IMR-90 (cell line): ENCODE results near the gene MAEL. TPM values are rescaled to one million over a fixed set of nuclear protein-coding genes. Genes with fewer than 3 reads are reported as not detected.

Experiments used
- ATAC-seq: fragments of 200-7000 bp; cut with Tn5 transposase; 2 replicates; pipeline ENCODE4 v1.9.1; 2020; ENCODE audit warnings: low read depth, mild to moderate bottlenecking, moderate library complexity
- BruUV-seq: library from RNA; stranded (reverse); fragments of 400-500 nt; replicated peaks from 2 replicates; lab custom pipeline; 2021; lab: Mats Ljungman, UMichigan
- CTCF ChIA-PET: fragments of 300-600 bp; formaldehyde crosslinking; extraction: SDS; loops from one replicate; lab custom pipeline; 2021; ENCODE audit warnings: antibody characterized with exemption; lab: Yijun Ruan, JAX
- POLR2A ChIA-PET: fragments of 300-600 bp; sonication (Branson Sonifier 250); formaldehyde crosslinking; loops from one replicate; lab custom pipeline; 2022; ENCODE audit warnings: antibody characterized with exemption; ENCODE audit not compliant: unreplicated experiment; lab: Charles Lee
- DNase-seq: peaks from one replicate; pipeline ENCODE4 v3.0.0; 2013
- H2AFZ ChIP-seq: replicated peaks from 2 replicates; pipeline ENCODE3; 2013; ENCODE audit warnings: low read length, mild to moderate bottlenecking; ENCODE audit not compliant: poor library complexity
- H2AK5ac ChIP-seq: 2 replicates; pipeline ENCODE4 v1.6.1; 2013; ENCODE audit warnings: low read depth, low read length, inconsistent platforms
- H2AK9ac ChIP-seq: replicated peaks from 2 replicates; pipeline ENCODE3; 2013; ENCODE audit warnings: mild to moderate bottlenecking, low read depth, low read length, moderate library complexity; ENCODE audit not compliant: poor library complexity
- H2BK120ac ChIP-seq: 2 replicates; pipeline ENCODE4 v1.6.1; 2013; ENCODE audit warnings: low read depth, low read length, inconsistent platforms
- H2BK15ac ChIP-seq: 3 replicates; pipeline ENCODE4 v1.6.1; 2013; ENCODE audit warnings: low read depth, low read length, inconsistent platforms
- H2BK20ac ChIP-seq: 2 replicates; pipeline ENCODE4 v1.6.1; 2013; ENCODE audit warnings: low read depth, mild to moderate bottlenecking, inconsistent platforms, low read length, moderate library complexity
- H2BK5ac ChIP-seq: 2 replicates; pipeline ENCODE4 v1.6.1; 2013; ENCODE audit warnings: mild to moderate bottlenecking, low read depth, low read length, inconsistent platforms; ENCODE audit not compliant: poor library complexity, severe bottlenecking
- H3K14ac ChIP-seq: replicated peaks from 2 replicates; pipeline ENCODE4 v1.6.1; 2013; ENCODE audit warnings: low read depth, low read length, inconsistent platforms
- H3K18ac ChIP-seq: 2 replicates; pipeline ENCODE4 v1.6.1; 2013; ENCODE audit warnings: low read depth, low read length, control low read depth
- H3K23ac ChIP-seq: 2 replicates; pipeline ENCODE4 v1.6.1; 2013; ENCODE audit warnings: low read depth, low read length, inconsistent platforms
- H3K27ac ChIP-seq: 2 replicates; pipeline ENCODE4 v1.5.1; 2013; ENCODE audit warnings: mild to moderate bottlenecking, control low read depth, low read length; ENCODE audit not compliant: insufficient read depth
- H3K27me3 ChIP-seq: 2 replicates; pipeline ENCODE4 v1.6.1; 2013; ENCODE audit warnings: low read length; ENCODE audit not compliant: control insufficient read depth, insufficient read depth
- H3K36me3 ChIP-seq: 2 replicates; pipeline ENCODE4 v1.6.1; 2013; ENCODE audit warnings: low read length, mixed read lengths; ENCODE audit not compliant: control insufficient read depth, insufficient read depth
- H3K4ac ChIP-seq: 2 replicates; pipeline ENCODE4 v1.6.1; 2013; ENCODE audit warnings: low read depth, low read length, inconsistent platforms
- H3K4me1 ChIP-seq: 2 replicates; pipeline ENCODE4 v1.6.1; 2013; ENCODE audit warnings: low read length, mixed read lengths; ENCODE audit not compliant: control insufficient read depth, insufficient read depth
- H3K4me2 ChIP-seq: 2 replicates; pipeline ENCODE4 v1.6.1; 2013; ENCODE audit warnings: low read depth, mild to moderate bottlenecking, control low read depth, low read length, moderate library complexity
- H3K4me3 ChIP-seq: 2 replicates; pipeline ENCODE4 v1.5.1; 2013; ENCODE audit warnings: low read depth, mild to moderate bottlenecking, control low read depth, low read length, moderate library complexity; ENCODE audit not compliant: insufficient read depth
- H3K56ac ChIP-seq: 2 replicates; pipeline ENCODE4 v1.6.1; 2013; ENCODE audit warnings: low read length, inconsistent platforms; ENCODE audit not compliant: insufficient read depth; ENCODE audit errors: extremely low read depth
- H3K79me1 ChIP-seq, 2 experiments: 2 replicates each; pipeline ENCODE4 v1.6.1; 2013; ENCODE audit warnings: low read length in 2 of 2, inconsistent platforms in 1 of 2, low read depth in 1 of 2
- H3K9ac ChIP-seq: 2 replicates; pipeline ENCODE4 v1.6.1; 2013; ENCODE audit warnings: low read depth, low read length, control low read depth
- H3K9me1 ChIP-seq: 2 replicates; pipeline ENCODE4 v1.6.1; 2013; ENCODE audit warnings: low read length, inconsistent platforms; ENCODE audit not compliant: insufficient read depth
- H3K9me3 ChIP-seq: 2 replicates; pipeline ENCODE4 v1.6.1; 2013; ENCODE audit warnings: low read length; ENCODE audit not compliant: control insufficient read depth, insufficient read depth
- H4K20me1 ChIP-seq: 2 replicates; pipeline ENCODE4 v1.6.1; 2013; ENCODE audit warnings: low read length, inconsistent platforms; ENCODE audit not compliant: insufficient read depth
- H4K5ac ChIP-seq: 2 replicates; pipeline ENCODE4 v1.6.1; 2013; ENCODE audit warnings: mild to moderate bottlenecking, low read depth, low read length, control low read depth
- H4K8ac ChIP-seq, 2 experiments: 2 replicates each; pipeline ENCODE4 v1.6.1; 2013; ENCODE audit warnings: low read depth in 2 of 2, low read length in 2 of 2, control low read depth in 1 of 2, inconsistent platforms in 1 of 2
- H4K91ac ChIP-seq: 2 replicates; pipeline ENCODE4 v1.6.1; 2013; ENCODE audit warnings: low read depth, low read length, inconsistent platforms; ENCODE audit not compliant: insufficient read depth
- BHLHE40 ChIP-seq: fragments of 150-350 bp; IDR thresholded peaks from 2 replicates; pipeline ENCODE4 v1.6.1; 2016; ENCODE audit warnings: mild to moderate bottlenecking, low read depth, low read length
- MAFK ChIP-seq: IDR thresholded peaks from 2 replicates; pipeline ENCODE4 v1.6.1; 2012; ENCODE audit warnings: low read depth, low read length, improper control_type of control experiment
- RFX5 ChIP-seq: IDR thresholded peaks from 2 replicates; pipeline ENCODE4 v1.8.0; 2012; ENCODE audit warnings: low read depth, mild to moderate bottlenecking, low read length, moderate library complexity
- WGBS, 2 experiments: methylation state at CpG; one replicate each; pipeline versions ENCODE4 v1.1.5 to v1.1.7; 2013; ENCODE audit warnings: missing lambda C conversion rate in 2 of 2; ENCODE audit not compliant: insufficient read length in 1 of 2; ENCODE audit errors: extremely low coverage in 2 of 2; 5-methylcytosine and 5-hydroxymethylcytosine counted together
- dilution Hi-C: fragments of 300-500 bp; cut with HindIII; formaldehyde crosslinking; loops from one replicate; pipeline ENCODE4 v1.14.3; 2018; ENCODE audit warnings: low sequenced_read_pairs; ENCODE audit not compliant: unreplicated experiment
- in situ Hi-C: fragments of 300-500 bp; cut with MboI; formaldehyde crosslinking; loops from 3 replicates; pipeline ENCODE4 v1.14.3; 2019; ENCODE audit warnings: low sequenced_read_pairs, inconsistent platforms, mixed read lengths
- intact Hi-C: fragments of 100-400 bp; cut with micrococcal nuclease; formaldehyde crosslinking; loops from 2 replicates; pipeline ENCODE4 v1.10.0; 2022
- polyA plus RNA-seq, 3 experiments: library from polyadenylated mRNA; depleted of rRNA; stranded (reverse); fragments of >200 nt; gene quantifications; 2 replicates each; pipeline ENCODE4 v1.2.3, GENCODE V29; 2012; ENCODE audit warnings: low replicate concordance in 1 of 3
- total RNA-seq: library from RNA; depleted of rRNA; stranded (reverse); fragments of >200 nt; gene quantifications from 2 replicates; pipeline ENCODE4 v1.2.3, GENCODE V29; 2012
- TF ChIP-seq, protein P1 (sequence below): fragments of 150-350 bp; IDR thresholded peaks from 2 replicates; pipeline ENCODE4 v1.6.1; 2017; ENCODE audit warnings: mild to moderate bottlenecking, antibody characterized with exemption, low read length, low read depth
- TF ChIP-seq, protein P2 (sequence below): conservative IDR thresholded peaks from 2 replicates; pipeline ENCODE4 v1.5.1; 2012; ENCODE audit warnings: mild to moderate bottlenecking, low read depth, low read length, improper control_type of control experiment

MAEL gene
- total and polyA plus RNA-seq, 2 of the 4 experiments (the other 2 are of a cell fraction): not detected

DNA sequence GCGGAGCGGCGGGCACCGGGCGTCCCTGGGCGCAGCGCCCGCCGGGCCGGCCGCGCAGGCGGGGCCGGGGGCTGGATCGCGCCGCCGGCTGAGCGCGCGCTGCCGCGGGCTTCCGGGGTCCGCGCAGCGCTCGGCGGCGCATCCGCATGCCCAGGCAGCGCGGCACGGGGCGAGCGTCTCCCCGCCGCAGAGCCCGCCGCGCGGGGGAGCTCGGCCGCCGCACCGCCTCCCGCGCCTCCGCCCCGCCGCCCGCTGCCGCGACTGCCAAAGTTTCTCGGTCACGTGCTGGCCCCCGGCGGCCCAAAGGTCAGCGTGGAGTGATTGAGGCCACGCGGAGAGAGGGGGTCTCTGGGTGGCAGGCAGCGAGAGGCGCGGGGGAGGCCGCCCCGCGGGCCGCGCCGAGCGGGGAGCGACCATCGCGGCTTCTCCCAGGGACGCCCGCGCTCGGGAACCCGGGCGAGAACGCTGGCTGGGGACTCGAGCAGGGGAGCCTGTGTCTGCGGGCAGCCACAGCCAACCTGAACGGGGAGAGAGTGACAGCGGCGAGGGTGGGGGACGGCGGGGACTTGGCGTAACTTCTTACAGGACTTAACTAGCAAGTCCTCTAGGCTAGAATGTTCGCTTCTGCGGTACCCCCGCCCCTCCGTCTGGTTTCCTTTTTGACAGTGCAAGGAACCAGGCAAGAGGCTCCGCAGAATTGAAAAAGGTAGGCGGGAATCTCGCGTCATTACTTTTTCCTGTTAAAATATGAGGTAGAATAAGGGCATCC is 13.5 kb upstream of the MAEL start, which contains the start of gene ILDR2:
Gene ILDR2, minus strand, starts transcription at position 180 of the 769 bp plus-strand sequence. CDS start 272 bp downstream, outside the sequence.
- intact Hi-C loops: no loop called here
- H4K91ac ChIP-seq: no peak within 1 kb of the TSS
- H4K20me1 ChIP-seq: no peaks in the 10 kb centered on the region
- H2BK5ac ChIP-seq: no peak within 1 kb of the TSS
- no peak within 1 kb of the TSS for H3K23ac ChIP-seq
- no peaks in the 10 kb centered on the region for H3K9me3 ChIP-seq
- no peaks in the 10 kb centered on the region for H3K4me1 ChIP-seq
- no peak within 1 kb of the TSS for H3K18ac ChIP-seq
- H4K8ac ChIP-seq: no peak within 1 kb of the TSS
- H2AK9ac ChIP-seq: peak within 1 kb of the TSS; percentile 70
- H3K27ac ChIP-seq: no peak within 1 kb of the TSS
- POLR2A ChIA-PET: no interaction called here
- H3K14ac ChIP-seq: no peak within 1 kb of the TSS
- dilution Hi-C loops: no loop called here
- peak within 1 kb of the TSS; percentile 87 for H3K4me2 ChIP-seq
- H3K56ac ChIP-seq: no peak within 1 kb of the TSS
- no peak within 1 kb of the TSS for H4K5ac ChIP-seq
- peak within 1 kb of the TSS; percentile 91 for H2AFZ ChIP-seq
- BruUV-seq: no TSS peak
- H3K9me1 ChIP-seq: no peaks in the 10 kb centered on the region
- H3K4me3 ChIP-seq: peak within 1 kb of the TSS; percentile 74
- H3K9ac ChIP-seq: no peak within 1 kb of the TSS
- H3K36me3 ChIP-seq: no peaks in the 10 kb centered on the region
- TF ChIP-seq BHLHE40 (0 out of 2 replicates have a peak, but pooled peaks have one; percentile 6), RFX5 (no peak), MAFK (no peak)
- TF ChIP-seq, protein P1, sequence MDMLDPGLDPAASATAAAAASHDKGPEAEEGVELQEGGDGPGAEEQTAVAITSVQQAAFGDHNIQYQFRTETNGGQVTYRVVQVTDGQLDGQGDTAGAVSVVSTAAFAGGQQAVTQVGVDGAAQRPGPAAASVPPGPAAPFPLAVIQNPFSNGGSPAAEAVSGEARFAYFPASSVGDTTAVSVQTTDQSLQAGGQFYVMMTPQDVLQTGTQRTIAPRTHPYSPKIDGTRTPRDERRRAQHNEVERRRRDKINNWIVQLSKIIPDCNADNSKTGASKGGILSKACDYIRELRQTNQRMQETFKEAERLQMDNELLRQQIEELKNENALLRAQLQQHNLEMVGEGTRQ: peak; percentile 26; the same call in 1 of the 2 replicates
- TF ChIP-seq, protein P2, sequence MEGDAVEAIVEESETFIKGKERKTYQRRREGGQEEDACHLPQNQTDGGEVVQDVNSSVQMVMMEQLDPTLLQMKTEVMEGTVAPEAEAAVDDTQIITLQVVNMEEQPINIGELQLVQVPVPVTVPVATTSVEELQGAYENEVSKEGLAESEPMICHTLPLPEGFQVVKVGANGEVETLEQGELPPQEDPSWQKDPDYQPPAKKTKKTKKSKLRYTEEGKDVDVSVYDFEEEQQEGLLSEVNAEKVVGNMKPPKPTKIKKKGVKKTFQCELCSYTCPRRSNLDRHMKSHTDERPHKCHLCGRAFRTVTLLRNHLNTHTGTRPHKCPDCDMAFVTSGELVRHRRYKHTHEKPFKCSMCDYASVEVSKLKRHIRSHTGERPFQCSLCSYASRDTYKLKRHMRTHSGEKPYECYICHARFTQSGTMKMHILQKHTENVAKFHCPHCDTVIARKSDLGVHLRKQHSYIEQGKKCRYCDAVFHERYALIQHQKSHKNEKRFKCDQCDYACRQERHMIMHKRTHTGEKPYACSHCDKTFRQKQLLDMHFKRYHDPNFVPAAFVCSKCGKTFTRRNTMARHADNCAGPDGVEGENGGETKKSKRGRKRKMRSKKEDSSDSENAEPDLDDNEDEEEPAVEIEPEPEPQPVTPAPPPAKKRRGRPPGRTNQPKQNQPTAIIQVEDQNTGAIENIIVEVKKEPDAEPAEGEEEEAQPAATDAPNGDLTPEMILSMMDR: 0 out of 2 replicates have a peak, but pooled peaks have one; percentile 6
- H2BK20ac ChIP-seq: no peak within 1 kb of the TSS
- peak; percentile 92 for ATAC-seq
- peaks cover 39% of the 10 kb centered on the region for H3K27me3 ChIP-seq
- peak; percentile 5 for DNase-seq
- H3K4ac ChIP-seq: no peak within 1 kb of the TSS
- no peak within 1 kb of the TSS for H2BK15ac ChIP-seq
- no peaks in the 10 kb centered on the region for H3K79me1 ChIP-seq
- in situ Hi-C loops: no loop called here
- WGBS, 2 experiments: 0% methylated on average over 3 of the region's 97 CpGs; no CpG with 5 or more reads in 1 of the 2 experiments
- CTCF ChIA-PET: interaction anchor here (0.6 kb wide), 1 partner anchor 1895 kb away, joined by 4 read pairs; no protein-coding TSS in a partner anchor
- H2BK120ac ChIP-seq: no peak within 1 kb of the TSS
- no peak within 1 kb of the TSS for H2AK5ac ChIP-seq
